SH-SY5Y (cell line): ENCODE results near the gene GGA1.

Source experiments
- GATA2 ChIP-seq: IDR thresholded peaks from 2 replicates; pipeline ENCODE4 v1.6.1; 2011; ENCODE audit warnings: mild to moderate bottlenecking, low read depth, low read length
- GATA3 ChIP-seq: IDR thresholded peaks from 2 replicates; pipeline ENCODE4 v1.6.1; 2011; ENCODE audit warnings: low read depth, mild to moderate bottlenecking, low read length, moderate library complexity

- no peak for TF ChIP-seq GATA3
- TF ChIP-seq GATA2, result no peak
Measured at GRCh38 chr22:37582526-37582925, 26.1 kb upstream of the GGA1 start.
